Upper lobe of left lung (tissue), 6 donors: ENCODE data around the gene GRID1. TPM values are rescaled to one million over a fixed set of nuclear protein-coding genes. Genes with fewer than 3 reads are reported as not detected.

Experiments used
- ATAC-seq, 2 donors: fragments of 200-7000 bp; cut with Tn5 transposase; one replicate each; pipeline ENCODE4 v1.9.1; 2022; ENCODE audit warnings: mild to moderate bottlenecking in 2 of 2, moderate library complexity in 2 of 2; ENCODE audit not compliant: low FRiP score in 2 of 2
- DNase-seq, 2 donors: peaks; one replicate each; pipeline ENCODE4 v3.0.0-alpha.2; 2019 to 2020
- H3K27ac ChIP-seq, 4 donors: fragments of 200-600 bp; sonication (generic); one replicate each; pipeline ENCODE4 v1.5.1; 2016 to 2019
- H3K27me3 ChIP-seq, 4 donors: fragments of 200-600 bp; sonication (generic); one replicate each; pipeline ENCODE4 v1.5.1; 2017 to 2019
- H3K36me3 ChIP-seq, 4 donors: fragments of 200-600 bp; sonication (generic); one replicate each; pipeline ENCODE4 v1.5.1; 2016 to 2019
- H3K4me1 ChIP-seq, 4 donors: fragments of 200-600 bp; sonication (generic); one replicate each; pipeline ENCODE4 v1.5.1; 2018 to 2019
- H3K4me3 ChIP-seq, 4 donors: fragments of 200-600 bp; sonication (generic); one replicate each; pipeline ENCODE4 v1.5.1; 2017 to 2019; ENCODE audit warnings: mild to moderate bottlenecking in 2 of 4, moderate library complexity in 1 of 4
- H3K9me3 ChIP-seq, 4 donors: fragments of 200-600 bp; sonication (generic); one replicate each; pipeline ENCODE4 v1.5.1; 2018 to 2019
- EP300 ChIP-seq, 4 donors: sonication (generic); formaldehyde crosslinking; IDR thresholded peaks; one replicate each; pipeline ENCODE4 v1.5.1; 2017; ENCODE audit warnings: antibody characterized with exemption in 4 of 4, control low read depth in 2 of 4
- POLR2A ChIP-seq, 4 donors: fragments of 450-650 bp; IDR thresholded peaks; one replicate each; pipeline ENCODE4 v1.5.1; 2016 to 2017; ENCODE audit warnings: antibody characterized with exemption in 4 of 4, mild to moderate bottlenecking in 2 of 4
- POLR2AphosphoS5 ChIP-seq, 2 donors: sonication (generic); formaldehyde crosslinking; IDR thresholded peaks; one replicate each; pipeline ENCODE4 v1.5.1; 2017; ENCODE audit warnings: antibody characterized with exemption in 2 of 2
- WGBS, 2 donors: methylation state at CpG; one replicate each; pipeline ENCODE4 v1.1.5; 2017 to 2018; 5-methylcytosine and 5-hydroxymethylcytosine counted together
- total RNA-seq, 6 donors: library from RNA; depleted of rRNA in 4 of 6; stranded (reverse); fragments of >200 nt in 4 of 6; gene quantifications; one replicate each; pipeline versions ENCODE4 v1.1.0 to v1.2.1, GENCODE V29; 2016 to 2021
- TF ChIP-seq, protein P1 (sequence below), 6 experiments: fragments of 450-650 bp in 4 of 6; fragments of 200-600 bp in 2 of 6; sonication (generic) in 2 of 6; IDR thresholded peaks; one replicate each; pipeline ENCODE4 v1.5.1; 2016 to 2019; ENCODE audit warnings: antibody characterized with exemption in 6 of 6
- donor health status: DM: no; HTN: no; CAD: no; lungs with moderate emphysema.
- donor health status: DM: no; HTN: yes; CAD: no; lungs with severe emphysema.

Gene GRID1
- total RNA-seq, 6 donors from 2014 or later, result 1.5 to 5.2 (median 3.2) TPM

DNA sequence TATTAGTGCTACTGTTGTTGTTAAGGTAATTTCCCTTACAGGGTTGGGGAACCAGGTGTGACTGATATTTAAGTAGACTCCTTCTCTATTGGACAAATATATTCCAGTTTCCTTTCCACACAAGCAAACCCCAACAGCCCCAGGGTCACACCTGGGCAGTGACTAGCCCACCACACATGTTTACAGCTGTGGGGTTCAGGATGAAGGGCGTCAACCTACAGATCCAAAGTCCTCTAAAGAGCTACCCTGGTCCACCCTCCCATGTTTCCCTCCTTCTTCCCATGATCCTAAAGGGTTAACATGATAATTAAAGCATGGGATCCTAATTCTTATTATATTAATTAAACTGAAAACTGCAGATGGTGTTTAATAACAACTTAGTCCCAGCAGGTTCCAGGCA is 701.5 kb downstream of the GRID1 start:
- TF ChIP-seq POLR2A (IDR thresholded peaks at IDR 0.05), result no peak
- TF ChIP-seq, protein P1, sequence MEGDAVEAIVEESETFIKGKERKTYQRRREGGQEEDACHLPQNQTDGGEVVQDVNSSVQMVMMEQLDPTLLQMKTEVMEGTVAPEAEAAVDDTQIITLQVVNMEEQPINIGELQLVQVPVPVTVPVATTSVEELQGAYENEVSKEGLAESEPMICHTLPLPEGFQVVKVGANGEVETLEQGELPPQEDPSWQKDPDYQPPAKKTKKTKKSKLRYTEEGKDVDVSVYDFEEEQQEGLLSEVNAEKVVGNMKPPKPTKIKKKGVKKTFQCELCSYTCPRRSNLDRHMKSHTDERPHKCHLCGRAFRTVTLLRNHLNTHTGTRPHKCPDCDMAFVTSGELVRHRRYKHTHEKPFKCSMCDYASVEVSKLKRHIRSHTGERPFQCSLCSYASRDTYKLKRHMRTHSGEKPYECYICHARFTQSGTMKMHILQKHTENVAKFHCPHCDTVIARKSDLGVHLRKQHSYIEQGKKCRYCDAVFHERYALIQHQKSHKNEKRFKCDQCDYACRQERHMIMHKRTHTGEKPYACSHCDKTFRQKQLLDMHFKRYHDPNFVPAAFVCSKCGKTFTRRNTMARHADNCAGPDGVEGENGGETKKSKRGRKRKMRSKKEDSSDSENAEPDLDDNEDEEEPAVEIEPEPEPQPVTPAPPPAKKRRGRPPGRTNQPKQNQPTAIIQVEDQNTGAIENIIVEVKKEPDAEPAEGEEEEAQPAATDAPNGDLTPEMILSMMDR (IDR thresholded peaks at IDR 0.05), result no peak
- TF ChIP-seq POLR2AphosphoS5 (IDR thresholded peaks at IDR 0.05), result no peak
- TF ChIP-seq EP300 (IDR thresholded peaks at IDR 0.05), result no peak
- Histone ChIP-seq H3K36me3 (no peaks in the 10 kb centered on the region), H3K9me3 (no peaks in the 10 kb centered on the region), H3K4me3 (no peak overlapping the region), H3K4me1 (no peaks in the 10 kb centered on the region), H3K27ac (no peak overlapping the region), H3K27me3 (no peaks in the 10 kb centered on the region)
- ATAC-seq (no peak), DNase-seq (no peak)
- WGBS, 2 donors, result 86 to 87% methylated on average over 1 of the region's 1 CpG

DNA sequence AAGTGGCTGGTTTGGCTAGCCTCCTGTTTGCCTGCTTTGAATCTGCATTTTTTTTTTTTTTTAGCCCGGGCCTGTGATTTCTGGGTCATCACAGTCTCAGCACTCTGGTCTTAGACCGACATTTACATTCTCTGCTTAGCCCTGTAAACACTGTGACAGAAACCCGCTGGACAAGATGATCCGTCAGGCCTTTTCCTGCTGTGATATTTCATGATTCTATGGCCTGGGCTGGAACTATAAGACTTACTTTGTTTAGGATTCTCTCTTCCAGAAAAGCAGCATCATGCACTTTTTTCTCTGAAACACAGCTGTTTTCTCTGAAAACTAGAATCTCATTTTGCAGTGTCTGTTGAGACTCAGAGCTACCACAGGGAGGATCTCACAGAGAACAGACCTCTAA is 705.5 kb downstream of the GRID1 start:
- Histone ChIP-seq H3K4me1 (no peaks in the 10 kb centered on the region), H3K9me3 (no peaks in the 10 kb centered on the region), H3K27ac (no peak overlapping the region), H3K4me3 (no peak overlapping the region), H3K36me3 (no peaks in the 10 kb centered on the region), H3K27me3 (no peaks in the 10 kb centered on the region)
- ATAC-seq, result no peak
- TF ChIP-seq POLR2A (IDR thresholded peaks at IDR 0.05), result no peak
- no peak for TF ChIP-seq POLR2AphosphoS5 (IDR thresholded peaks at IDR 0.05)
- TF ChIP-seq, protein P1 (IDR thresholded peaks at IDR 0.05), result no peak
- WGBS, 2 donors, result 46 to 69% methylated on average over 4 of the region's 4 CpGs
- no peak for DNase-seq

DNA sequence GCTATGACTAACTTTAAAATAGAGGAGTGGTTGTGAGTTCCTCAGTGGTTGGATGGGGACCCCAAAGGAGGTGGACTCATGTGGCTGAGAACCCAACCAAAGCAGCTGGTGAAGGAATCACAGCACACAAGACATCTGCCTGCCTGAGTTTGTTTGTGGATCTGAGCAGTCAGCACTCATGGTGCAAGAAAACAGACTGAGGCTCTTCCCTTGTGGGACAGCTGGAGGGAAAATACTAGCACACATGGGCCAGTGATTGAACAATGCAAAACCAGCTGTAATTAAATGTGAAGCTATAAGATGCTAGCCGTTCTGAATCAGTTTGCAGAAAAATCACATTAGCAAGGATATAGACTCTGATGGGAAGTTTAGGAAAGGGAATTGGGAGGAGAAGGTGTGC is 707.3 kb downstream of the GRID1 start:
- ATAC-seq (no peak), DNase-seq (no peak)
- Histone ChIP-seq H3K9me3 (no peaks in the 10 kb centered on the region), H3K36me3 (no peaks in the 10 kb centered on the region), H3K4me1 (no peaks in the 10 kb centered on the region), H3K27ac (no peak overlapping the region), H3K27me3 (no peaks in the 10 kb centered on the region), H3K4me3 (no peak overlapping the region)
- TF ChIP-seq, protein P1 (IDR thresholded peaks at IDR 0.05), result no peak
- TF ChIP-seq EP300 (IDR thresholded peaks at IDR 0.05) (no peak), POLR2AphosphoS5 (IDR thresholded peaks at IDR 0.05) (no peak), POLR2A (IDR thresholded peaks at IDR 0.05) (no peak)
- 82 to 90% methylated on average over 1 of the region's 1 CpG for WGBS, 2 donors

DNA sequence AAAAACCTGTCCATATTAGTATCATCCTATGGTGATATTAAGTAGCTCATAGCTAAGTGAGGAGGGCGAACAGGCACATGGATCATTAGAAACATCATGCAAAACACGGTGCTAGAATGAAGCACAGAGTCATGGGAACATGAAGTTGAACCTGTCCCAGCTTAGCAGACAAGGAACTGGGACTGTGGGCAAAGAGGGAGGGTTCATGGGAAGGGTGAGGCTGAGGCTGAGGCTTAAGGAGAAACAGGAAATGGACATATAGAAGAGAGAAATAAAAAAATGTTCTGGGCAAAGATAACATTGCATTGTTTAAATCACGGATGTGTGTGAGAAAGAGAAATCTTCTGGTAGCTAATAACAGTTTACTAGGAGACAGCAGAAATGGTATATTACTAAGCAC is 708.1 kb downstream of the GRID1 start:
- 45 to 51% methylated on average over 3 of the region's 3 CpGs for WGBS, 2 donors
- no peaks in the 10 kb centered on the region for H3K4me1 ChIP-seq
- no peak overlapping the region for H3K27ac ChIP-seq
- H3K4me3 ChIP-seq, result no peak overlapping the region
- no peaks in the 10 kb centered on the region for H3K27me3 ChIP-seq
- DNase-seq, result no peak
- ATAC-seq, result no peak
- no peaks in the 10 kb centered on the region for H3K9me3 ChIP-seq
- TF ChIP-seq EP300 (IDR thresholded peaks at IDR 0.05), result no peak
- TF ChIP-seq POLR2AphosphoS5 (IDR thresholded peaks at IDR 0.05), result no peak
- TF ChIP-seq, protein P1 (IDR thresholded peaks at IDR 0.05), result no peak
- TF ChIP-seq POLR2A (IDR thresholded peaks at IDR 0.05), result no peak
- H3K36me3 ChIP-seq, result no peaks in the 10 kb centered on the region

DNA sequence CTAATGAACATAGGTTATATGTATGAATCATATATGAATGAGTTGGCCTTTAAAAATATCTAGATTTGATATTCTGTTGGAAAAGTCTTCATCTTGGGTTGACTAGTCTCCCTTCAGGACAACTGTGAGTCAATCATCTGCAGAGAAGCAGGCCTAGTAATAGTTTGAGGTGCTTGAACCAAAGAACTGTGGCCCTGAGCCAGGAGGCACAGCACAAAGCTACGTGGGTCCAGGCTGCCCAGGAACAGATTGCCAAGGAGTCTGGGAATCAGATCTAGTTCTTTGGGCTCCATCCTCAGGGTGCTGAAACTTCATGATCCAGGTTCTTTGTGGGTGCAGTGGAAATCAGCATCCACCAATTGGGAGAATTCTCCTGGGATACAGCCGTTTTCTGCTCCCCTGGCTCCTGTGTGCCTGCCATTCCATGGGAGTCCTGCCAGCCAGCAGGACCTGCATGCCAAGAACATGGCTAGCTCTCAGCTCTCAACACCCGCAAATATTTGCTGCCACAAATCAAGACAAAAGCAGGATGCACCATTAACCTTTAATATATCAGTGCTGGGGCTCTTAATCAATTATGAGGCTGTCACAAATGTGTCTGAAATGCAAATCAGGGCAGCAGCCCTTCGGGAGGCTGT is 709.0 kb downstream of the GRID1 start:
- H3K36me3 ChIP-seq, result no peaks in the 10 kb centered on the region
- TF ChIP-seq POLR2AphosphoS5 (IDR thresholded peaks at IDR 0.05), result no peak
- TF ChIP-seq EP300 (IDR thresholded peaks at IDR 0.05), result no peak
- TF ChIP-seq, protein P1 (IDR thresholded peaks at IDR 0.05), result no peak
- TF ChIP-seq POLR2A (IDR thresholded peaks at IDR 0.05), result no peak
- H3K4me1 ChIP-seq, result no peaks in the 10 kb centered on the region
- H3K27ac ChIP-seq, result no peak overlapping the region
- H3K4me3 ChIP-seq, result no peak overlapping the region
- H3K9me3 ChIP-seq, result no peaks in the 10 kb centered on the region
- ATAC-seq (no peak), DNase-seq (no peak)
- no peaks in the 10 kb centered on the region for H3K27me3 ChIP-seq
- 33 to 39% methylated on average over 4 of the region's 4 CpGs for WGBS, 2 donors
